Breast epithelium (tissue), 3 donors: Measurements from ENCODE around the gene RPS19.

ENCODE experiments used
- POLR2A ChIP-seq: fragments of 450-650 bp; IDR thresholded peaks from one replicate; pipeline ENCODE4 v1.6.1; 2016; ENCODE audit warnings: antibody characterized with exemption, mild to moderate bottlenecking, moderate library complexity
- TF ChIP-seq, protein P1 (sequence below), 3 donors: fragments of 450-650 bp; IDR thresholded peaks; one replicate each; pipeline ENCODE4 v1.5.1; 2016 to 2017; ENCODE audit warnings: antibody characterized with exemption in 3 of 3, mild to moderate bottlenecking in 3 of 3, moderate library complexity in 3 of 3

DNA sequence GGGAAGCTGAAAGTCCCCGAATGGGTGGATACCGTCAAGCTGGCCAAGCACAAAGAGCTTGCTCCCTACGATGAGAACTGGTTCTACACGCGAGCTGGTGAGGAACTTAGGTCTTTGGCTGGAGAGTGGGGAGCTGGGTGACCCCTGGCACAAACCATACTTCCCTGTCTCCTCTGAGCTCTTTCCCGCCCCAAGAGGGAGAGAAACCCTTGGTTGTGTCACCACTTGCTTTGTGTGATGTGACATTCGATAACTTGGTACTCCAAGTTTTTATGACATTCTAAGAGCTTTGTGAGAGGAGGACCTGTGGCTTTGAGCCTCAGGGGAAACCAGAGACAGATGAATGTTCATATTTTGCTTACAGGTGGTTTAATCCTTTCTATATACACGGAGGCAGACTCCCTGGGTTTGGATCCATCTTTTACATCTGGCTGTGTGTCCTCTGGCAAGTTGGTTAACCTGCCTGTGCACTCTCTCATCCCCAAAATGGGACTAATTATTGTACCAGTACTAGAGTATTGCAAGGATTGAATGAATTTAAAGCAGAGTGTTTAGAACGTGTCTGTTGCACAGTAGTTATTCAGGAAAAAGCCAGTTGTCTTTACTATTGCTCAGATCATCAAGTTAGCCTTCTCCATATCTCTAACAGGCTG, 1.2 kb downstream of the RPS19 start:
- no peak for TF ChIP-seq POLR2A
- TF ChIP-seq, protein P1, sequence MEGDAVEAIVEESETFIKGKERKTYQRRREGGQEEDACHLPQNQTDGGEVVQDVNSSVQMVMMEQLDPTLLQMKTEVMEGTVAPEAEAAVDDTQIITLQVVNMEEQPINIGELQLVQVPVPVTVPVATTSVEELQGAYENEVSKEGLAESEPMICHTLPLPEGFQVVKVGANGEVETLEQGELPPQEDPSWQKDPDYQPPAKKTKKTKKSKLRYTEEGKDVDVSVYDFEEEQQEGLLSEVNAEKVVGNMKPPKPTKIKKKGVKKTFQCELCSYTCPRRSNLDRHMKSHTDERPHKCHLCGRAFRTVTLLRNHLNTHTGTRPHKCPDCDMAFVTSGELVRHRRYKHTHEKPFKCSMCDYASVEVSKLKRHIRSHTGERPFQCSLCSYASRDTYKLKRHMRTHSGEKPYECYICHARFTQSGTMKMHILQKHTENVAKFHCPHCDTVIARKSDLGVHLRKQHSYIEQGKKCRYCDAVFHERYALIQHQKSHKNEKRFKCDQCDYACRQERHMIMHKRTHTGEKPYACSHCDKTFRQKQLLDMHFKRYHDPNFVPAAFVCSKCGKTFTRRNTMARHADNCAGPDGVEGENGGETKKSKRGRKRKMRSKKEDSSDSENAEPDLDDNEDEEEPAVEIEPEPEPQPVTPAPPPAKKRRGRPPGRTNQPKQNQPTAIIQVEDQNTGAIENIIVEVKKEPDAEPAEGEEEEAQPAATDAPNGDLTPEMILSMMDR (IDR thresholded peaks at IDR 0.05): no peak
